ENCODE measurements around the gene ITGA11.

GRCh38 chr15:68335251-68335650 lies 96.7 kb downstream of the ITGA11 start:
- TF ChIP-seq CTCF (IDR thresholded peaks at IDR 0.05) (no peak), POLR2A (IDR thresholded peaks at IDR 0.05) (no peak), POLR2AphosphoS5 (IDR thresholded peaks at IDR 0.05) (peak in 1 of 3 donors; percentile 16), EP300 (IDR thresholded peaks at IDR 0.05) (no peak)

Measured in stomach (tissue), 4 donors.